NCI-H2227 (cell line): ENCODE data around the gene THOC3.
"Not testable (repeated sequence)": the region's sequence is repeated elsewhere in the genome, so short reads cannot be mapped to it uniquely, and the experiment has no call there.

Source experiments
- DNase-seq: peaks from one replicate; lab custom pipeline; 2025; ENCODE audit not compliant: unreplicated experiment; lab: John Stamatoyannopoulos, UW

Gene THOC3

DNA sequence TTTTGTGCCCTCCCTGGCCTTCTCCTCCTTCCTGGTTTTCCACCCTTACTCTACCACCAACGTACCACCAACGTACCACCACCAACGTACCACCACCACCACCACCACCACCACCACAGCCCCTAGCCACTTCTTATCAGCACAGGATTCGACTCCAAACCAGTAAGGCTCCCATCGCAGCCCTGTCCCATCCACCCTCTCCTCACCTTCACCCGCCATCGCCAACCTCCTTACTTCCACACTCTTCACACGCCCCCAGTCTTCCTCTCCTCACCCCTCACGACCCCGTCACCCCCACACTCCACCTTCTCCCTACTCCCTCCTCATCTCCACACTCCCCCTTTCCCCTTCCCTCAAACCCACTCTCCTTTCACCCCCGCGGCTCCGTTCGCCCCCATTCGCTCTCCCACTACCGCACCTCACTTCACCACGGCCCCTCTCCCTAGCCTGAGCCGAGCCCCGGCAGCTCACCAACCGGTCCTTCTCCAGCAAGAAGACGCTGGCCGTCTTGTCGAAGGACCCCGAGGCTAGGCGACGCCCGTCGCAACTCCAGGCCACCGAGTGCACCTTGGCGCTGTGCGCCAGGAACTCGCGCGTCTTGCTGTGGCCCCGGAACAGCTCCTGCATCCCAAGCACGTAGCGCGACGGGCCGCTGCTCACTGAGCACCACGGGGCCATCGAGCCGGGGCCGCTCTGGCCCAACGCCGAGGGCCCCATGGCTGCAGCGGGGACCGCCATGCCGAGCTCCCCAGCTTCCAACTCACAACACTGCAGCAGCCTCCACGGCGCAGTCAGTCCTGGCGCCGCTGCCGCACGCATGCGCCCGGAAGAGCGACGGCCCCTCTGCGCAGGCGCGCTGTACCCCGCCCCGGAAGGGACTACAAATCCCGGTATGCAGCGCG, at the start of gene THOC3:
TSS of gene THOC3 (minus strand) at position 845 of the 902 bp plus-strand sequence. CDS start at position 738, 107 bp downstream.
- DNase-seq: not testable (repeated sequence)

DNA sequence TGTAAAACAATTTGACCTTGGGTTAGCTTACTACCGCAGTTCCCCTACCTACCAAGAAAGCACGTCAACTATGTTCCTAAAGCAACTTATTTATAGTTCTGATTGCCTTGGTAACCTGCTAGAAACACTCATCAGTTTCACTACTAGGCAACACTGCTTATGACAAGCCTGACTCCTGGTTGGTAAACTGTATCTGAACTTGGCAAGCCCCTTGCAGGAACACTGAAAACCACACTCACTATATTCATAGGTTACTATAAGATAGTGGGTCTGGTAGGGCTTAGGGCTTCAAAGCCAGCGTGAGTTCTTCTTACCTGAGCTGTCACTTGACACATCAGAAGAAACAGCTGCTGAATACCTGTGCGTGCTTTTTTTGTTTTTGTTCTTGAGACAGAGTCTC, 49.2 kb upstream of the THOC3 start:
- DNase-seq: not testable (repeated sequence)

- DNase-seq: not testable (repeated sequence)
Measured at GRCh38 chr5:176014360-176014759, 46.2 kb upstream of the THOC3 start.

DNA sequence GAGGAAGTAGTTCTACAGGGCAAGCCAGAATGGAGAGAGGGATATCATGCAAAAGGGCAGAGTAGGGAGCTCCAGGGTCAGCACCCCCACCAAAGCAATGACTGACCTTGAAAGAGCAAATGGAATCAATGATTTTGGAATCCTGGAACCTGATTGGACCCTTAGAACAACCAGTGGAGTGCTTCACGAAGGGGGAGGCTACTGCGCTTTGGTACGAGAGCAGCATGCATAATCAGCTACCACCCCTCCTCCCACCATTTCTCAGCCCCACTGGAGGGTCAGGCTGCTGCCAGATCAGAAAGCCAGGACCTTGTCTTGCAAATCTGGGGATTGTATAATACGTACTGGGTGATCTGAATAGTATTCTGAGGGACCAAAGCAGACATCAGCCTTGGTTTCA, 43.0 kb upstream of the THOC3 start:
- not testable (repeated sequence) for DNase-seq

- not testable (repeated sequence) for DNase-seq
Measured at GRCh38 chr5:176010202-176010601, 42.1 kb upstream of the THOC3 start.

DNA sequence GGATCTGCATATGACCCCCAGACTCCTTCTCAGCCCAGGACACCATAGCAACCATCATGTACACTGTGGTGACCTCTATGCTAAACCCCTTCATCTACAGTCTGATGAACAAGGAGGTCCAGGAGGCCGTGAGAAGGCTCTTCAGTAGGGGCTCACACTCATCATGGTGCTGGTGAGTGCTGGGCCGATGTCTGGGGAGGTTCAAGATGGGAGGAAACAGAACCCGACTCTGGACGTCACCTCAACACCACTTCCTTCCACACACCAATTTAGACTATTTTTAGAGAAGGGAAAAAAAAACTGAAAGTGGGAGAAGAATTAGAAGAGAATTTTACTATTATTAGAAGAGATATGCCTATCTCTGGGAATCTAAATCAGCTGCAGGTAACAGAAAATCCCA, 39.1 kb upstream of the THOC3 start:
- not testable (repeated sequence) for DNase-seq

- not testable (repeated sequence) for DNase-seq
Measured at GRCh38 chr5:176006819-176007218, 38.7 kb upstream of the THOC3 start.

DNA sequence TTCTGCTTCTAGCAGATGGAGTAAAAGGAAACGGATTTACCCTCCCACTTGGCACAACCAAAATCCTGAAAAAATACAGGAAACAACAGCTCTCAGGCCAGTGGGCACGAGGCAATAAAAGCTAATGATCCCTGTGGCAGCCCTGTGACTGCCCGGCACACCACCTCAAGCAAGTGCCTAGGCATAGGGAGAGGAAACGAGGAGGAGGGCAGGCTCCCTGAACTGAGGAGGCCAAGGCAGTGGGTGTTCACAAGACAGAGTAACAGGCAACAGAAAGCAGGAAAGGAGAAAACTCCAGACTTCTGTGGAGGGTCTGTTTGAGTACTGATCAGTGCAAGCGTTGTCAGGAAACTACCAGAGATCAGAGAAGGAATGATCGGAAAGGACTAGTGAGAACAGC, 29.9 kb upstream of the THOC3 start:
- not testable (repeated sequence) for DNase-seq

- DNase-seq: not testable (repeated sequence)
Measured at GRCh38 chr5:175997495-175997894, 29.4 kb upstream of the THOC3 start.

- DNase-seq: not testable (repeated sequence)
Measured at GRCh38 chr5:175996791-175997190, 28.7 kb upstream of the THOC3 start.

- not testable (repeated sequence) for DNase-seq
Measured at GRCh38 chr5:175995506-175995905, 27.4 kb upstream of the THOC3 start.

DNA sequence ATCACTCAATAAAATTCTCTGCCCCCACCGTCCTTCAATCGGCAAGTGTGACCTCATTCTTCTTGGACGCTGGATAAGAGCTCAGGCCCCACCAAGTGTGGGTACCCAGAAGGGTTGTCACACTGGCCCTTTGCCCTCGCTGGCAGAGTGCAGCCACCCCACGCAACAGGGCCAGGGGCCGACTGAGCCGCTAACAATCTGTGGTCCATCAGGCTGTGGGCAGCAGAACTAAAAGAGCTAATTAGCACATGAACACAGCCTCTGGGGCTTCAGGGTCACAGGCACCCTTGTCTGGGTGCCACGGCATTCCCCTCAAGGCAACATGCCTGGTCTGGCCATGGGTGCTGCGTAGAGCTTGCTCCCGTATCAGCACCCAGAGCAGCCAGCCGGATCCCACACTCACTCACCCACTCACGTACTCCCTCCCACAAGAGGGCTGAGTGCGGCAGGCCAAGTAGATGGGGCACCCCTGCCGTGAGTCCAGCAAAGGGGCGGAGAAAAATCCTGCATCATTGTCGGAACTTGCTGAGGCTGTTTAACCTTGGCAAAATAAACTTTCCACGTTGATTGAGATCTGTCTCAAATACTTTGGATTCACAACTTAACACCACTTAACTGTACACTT, 11.4 kb upstream of the THOC3 start:
- DNase-seq: not testable (repeated sequence)

DNA sequence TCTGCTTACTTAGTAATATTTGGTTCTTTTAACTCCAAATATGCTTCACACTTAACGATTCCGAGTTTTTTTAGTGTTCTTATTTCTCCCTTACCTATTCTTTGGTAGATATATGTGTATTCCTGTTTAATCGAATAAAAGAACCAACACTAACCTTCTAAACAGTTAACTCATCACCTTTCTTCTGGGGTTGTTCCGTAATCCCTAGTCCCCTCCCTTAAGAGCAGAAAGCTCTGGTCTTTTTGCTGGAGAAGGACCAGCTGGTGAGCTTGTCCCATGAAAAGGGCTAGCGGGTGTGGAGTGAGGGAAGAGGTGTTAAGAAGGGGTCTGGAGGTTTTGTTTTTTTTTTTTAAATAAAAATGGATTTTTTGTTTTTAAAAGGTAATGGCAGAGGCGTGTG, 266 bp upstream of the THOC3 start:
- DNase-seq: not testable (repeated sequence)

GRCh38 chr5:175962329-175962728, 5.8 kb downstream of the THOC3 start:
- not testable (repeated sequence) for DNase-seq

- not testable (repeated sequence) for DNase-seq
Measured at GRCh38 chr5:175960228-175960627, 7.9 kb downstream of the THOC3 start.

GRCh38 chr5:175958515-175958914, 9.6 kb downstream of the THOC3 start:
- DNase-seq: not testable (repeated sequence)

DNA sequence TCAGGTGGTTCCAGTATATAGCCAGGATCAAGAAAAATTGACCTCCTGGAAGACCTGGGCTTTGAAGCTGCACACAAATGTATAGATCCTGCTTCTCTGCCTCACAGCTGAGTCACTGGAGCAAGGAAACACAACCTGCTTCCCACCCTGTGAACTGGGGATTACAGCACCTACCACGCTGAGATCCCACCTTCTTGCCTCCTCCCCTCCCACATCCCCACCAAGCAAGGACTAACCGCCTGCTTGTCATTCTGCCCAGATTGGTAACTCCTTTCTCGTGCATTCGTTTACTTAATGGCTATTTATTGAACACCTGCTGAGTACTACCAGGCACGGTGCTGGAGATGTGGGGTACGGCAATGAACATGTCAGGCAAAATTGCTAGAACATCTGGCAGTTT, 14.0 kb downstream of the THOC3 start:
- DNase-seq: not testable (repeated sequence)

DNA sequence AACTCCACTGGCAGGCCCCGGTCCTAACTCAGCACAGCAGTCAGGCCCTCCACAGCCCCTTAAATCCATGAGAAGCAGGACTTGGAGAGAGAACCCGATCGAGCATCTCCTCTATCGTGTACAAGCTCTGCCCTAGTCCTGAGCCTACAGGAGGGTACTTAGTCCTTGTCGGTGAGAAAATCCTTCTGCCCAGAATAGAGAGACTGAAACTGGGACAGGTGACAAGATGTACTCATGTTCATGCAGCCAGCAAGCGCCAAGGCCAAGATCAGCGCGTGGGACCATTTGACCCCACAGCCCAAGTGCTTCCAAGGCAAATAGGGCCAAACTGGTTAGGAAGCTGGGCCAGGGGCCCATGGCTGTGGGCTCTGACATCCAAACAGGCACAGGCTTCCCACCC, 15.3 kb downstream of the THOC3 start:
- DNase-seq: not testable (repeated sequence)

GRCh38 chr5:175951339-175951969, 16.7 kb downstream of the THOC3 start:
- not testable (repeated sequence) for DNase-seq

GRCh38 chr5:175948329-175949108, 19.6 kb downstream of the THOC3 start:
- DNase-seq: not testable (repeated sequence)

- DNase-seq: not testable (repeated sequence)
Measured at GRCh38 chr5:175943253-175943652, 24.9 kb downstream of the THOC3 start.
